Mesenchymal stem cell (in vitro differentiated cells and primary cell): ENCODE measurements around the gene RTN1.

Experiments used
- DNase-seq: peaks from one replicate; pipeline ENCODE4 v3.0.0-alpha.2; 2013
- H2AFZ ChIP-seq: one replicate; pipeline ENCODE4 v1.6.1; 2013; ENCODE audit warnings: low read depth, mild to moderate bottlenecking, control low read depth, inconsistent platforms, low read length, moderate library complexity
- H2AK5ac ChIP-seq: 2 replicates; pipeline ENCODE4 v1.6.1; 2013; ENCODE audit warnings: low read length, moderate library complexity, mild to moderate bottlenecking, inconsistent platforms; ENCODE audit not compliant: severe bottlenecking
- H2BK120ac ChIP-seq: one replicate; pipeline ENCODE4 v1.6.1; 2013; ENCODE audit warnings: low read depth, mild to moderate bottlenecking, inconsistent platforms, low read length, moderate library complexity
- H2BK12ac ChIP-seq, 2 experiments: one replicate each; pipeline ENCODE4 v1.6.1; 2013; ENCODE audit warnings: inconsistent platforms in 2 of 2, low read length in 2 of 2, mild to moderate bottlenecking in 2 of 2, moderate library complexity in 2 of 2, control low read depth in 1 of 2
- H2BK15ac ChIP-seq: one replicate; pipeline ENCODE4 v1.6.1; 2013; ENCODE audit warnings: mild to moderate bottlenecking, low read depth, inconsistent platforms; ENCODE audit not compliant: poor library complexity, severe bottlenecking
- H2BK5ac ChIP-seq: 2 replicates; pipeline ENCODE4 v1.6.1; 2013; ENCODE audit warnings: low read depth, mild to moderate bottlenecking, low read length, control low read depth, inconsistent platforms; ENCODE audit not compliant: poor library complexity, severe bottlenecking
- H3K14ac ChIP-seq, 2 experiments: one replicate each; pipeline ENCODE4 v1.6.1; 2013; ENCODE audit warnings: inconsistent platforms in 2 of 2, low read length in 2 of 2, control low read depth in 1 of 2, mild to moderate bottlenecking in 1 of 2, moderate library complexity in 1 of 2
- H3K18ac ChIP-seq, 2 experiments: one replicate each; pipeline ENCODE4 v1.6.1; 2013; ENCODE audit warnings: inconsistent platforms in 2 of 2, low read length in 2 of 2, control low read depth in 1 of 2, low read depth in 1 of 2, mild to moderate bottlenecking in 1 of 2
- H3K23ac ChIP-seq, 2 experiments: one replicate each; pipeline ENCODE4 v1.6.1; 2013; ENCODE audit warnings: inconsistent platforms in 2 of 2, low read length in 2 of 2, mild to moderate bottlenecking in 2 of 2, moderate library complexity in 2 of 2, control low read depth in 1 of 2
- H3K27ac ChIP-seq: 2 replicates; pipeline ENCODE4 v1.5.1; 2013; ENCODE audit warnings: mild to moderate bottlenecking, moderate library complexity, low read length, control low read depth, inconsistent platforms; ENCODE audit not compliant: poor library complexity, severe bottlenecking
- H3K27me3 ChIP-seq, 2 experiments: 2 replicates each; pipeline versions ENCODE4 v1.6.1 to v1.7.0; 2013; ENCODE audit warnings: low read length in 2 of 2, mild to moderate bottlenecking in 2 of 2, moderate library complexity in 2 of 2, control low read depth in 1 of 2, inconsistent platforms in 1 of 2; ENCODE audit not compliant: control insufficient read depth in 1 of 2, insufficient read depth in 1 of 2
- H3K36me3 ChIP-seq, 2 experiments: 2 replicates each; pipeline versions ENCODE4 v1.6.1 to v1.7.0; 2013; ENCODE audit warnings: low read length in 2 of 2, control low read depth in 1 of 2, inconsistent platforms in 1 of 2, low read depth in 1 of 2, mild to moderate bottlenecking in 1 of 2; ENCODE audit not compliant: insufficient read depth in 2 of 2, control insufficient read depth in 1 of 2
- H3K4ac ChIP-seq, 2 experiments: one replicate each; pipeline ENCODE4 v1.6.1; 2013; ENCODE audit warnings: inconsistent platforms in 2 of 2, low read length in 2 of 2, mild to moderate bottlenecking in 2 of 2, moderate library complexity in 2 of 2, control low read depth in 1 of 2, low read depth in 1 of 2
- H3K4me1 ChIP-seq: 2 replicates; pipeline ENCODE4 v1.6.1; 2013; ENCODE audit warnings: low read depth, low read length, control low read depth; ENCODE audit not compliant: control insufficient read depth, insufficient read depth
- H3K4me2 ChIP-seq: 2 replicates; pipeline ENCODE4 v1.6.1; 2013; ENCODE audit warnings: low read length, mild to moderate bottlenecking, inconsistent platforms; ENCODE audit not compliant: poor library complexity, severe bottlenecking
- H3K4me3 ChIP-seq, 2 experiments: 2 replicates each; pipeline versions ENCODE4 v1.5.1 to v1.7.0; 2013; ENCODE audit warnings: low read length in 2 of 2, mild to moderate bottlenecking in 2 of 2, control low read depth in 1 of 2, low read depth in 1 of 2; ENCODE audit not compliant: insufficient read depth in 1 of 2
- H3K79me1 ChIP-seq: replicated peaks from 2 replicates; pipeline ENCODE4 v1.6.1; 2013; ENCODE audit warnings: mild to moderate bottlenecking, control low read depth, low read length, inconsistent platforms; ENCODE audit not compliant: poor library complexity, severe bottlenecking
- H3K9ac ChIP-seq: 2 replicates; pipeline ENCODE4 v1.7.0; 2013; ENCODE audit warnings: mild to moderate bottlenecking, low read length, moderate library complexity
- H3K9me3 ChIP-seq: 2 replicates; pipeline ENCODE4 v1.7.0; 2013; ENCODE audit warnings: mild to moderate bottlenecking, low read length; ENCODE audit not compliant: control insufficient read depth
- H4K8ac ChIP-seq: one replicate; pipeline ENCODE4 v1.6.1; 2013; ENCODE audit warnings: inconsistent platforms, mild to moderate bottlenecking, low read length, moderate library complexity
- H4K91ac ChIP-seq: one replicate; pipeline ENCODE4 v1.6.1; 2013; ENCODE audit warnings: mild to moderate bottlenecking, low read length, inconsistent platforms
- WGBS: methylation state at CpG from one replicate; pipeline ENCODE4 v1.1.7; 2013; ENCODE audit warnings: mixed read lengths; 5-methylcytosine and 5-hydroxymethylcytosine counted together

Gene RTN1

DNA sequence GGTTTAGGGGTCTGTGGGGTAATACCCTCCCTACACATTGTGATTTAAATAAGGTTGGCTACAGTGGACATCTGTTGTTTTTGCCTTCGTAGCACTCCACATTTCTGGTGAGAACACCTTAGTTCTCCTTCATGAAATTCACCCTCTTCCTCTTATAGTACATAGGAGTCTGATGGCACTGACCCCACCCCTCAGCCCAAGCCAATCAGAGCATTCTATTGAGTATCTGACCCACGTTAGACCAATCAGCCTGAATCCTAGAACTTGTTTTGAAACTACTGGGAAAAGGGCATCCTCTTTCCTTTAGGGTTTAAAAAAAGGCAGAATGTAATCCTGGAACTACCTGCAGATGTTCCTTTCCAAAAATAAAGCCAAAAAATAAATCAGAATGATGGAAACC, 33.6 kb upstream of the RTN1 start:
- Histone ChIP-seq H2BK5ac (no peak overlapping the region), H3K36me3 (no peaks in the 10 kb centered on the region), H3K9me3 (peaks cover 5% of the 10 kb centered on the region), H3K79me1 (no peaks in the 10 kb centered on the region), H3K4me1 (no peaks in the 10 kb centered on the region), H3K4ac (no peak overlapping the region), H4K8ac (no peak overlapping the region), H3K18ac (no peak overlapping the region), H2BK15ac (no peak overlapping the region), H2BK12ac (no peak overlapping the region), H3K4me2 (no peak overlapping the region), H2AK5ac (no peak overlapping the region), H3K9ac (no peak overlapping the region), H3K23ac (no peak overlapping the region), H3K27me3 (peaks cover 0 to 4% of the 10 kb centered on the region in 2 experiments), H4K91ac (no peak overlapping the region), H3K14ac (no peak overlapping the region), H3K27ac (no peak overlapping the region), H2BK120ac (no peak overlapping the region), H3K4me3 (no peak overlapping the region), H2AFZ (no peak overlapping the region)
- WGBS, result 45% methylated on average over 2 of the region's 2 CpGs
- DNase-seq, result no peak

DNA sequence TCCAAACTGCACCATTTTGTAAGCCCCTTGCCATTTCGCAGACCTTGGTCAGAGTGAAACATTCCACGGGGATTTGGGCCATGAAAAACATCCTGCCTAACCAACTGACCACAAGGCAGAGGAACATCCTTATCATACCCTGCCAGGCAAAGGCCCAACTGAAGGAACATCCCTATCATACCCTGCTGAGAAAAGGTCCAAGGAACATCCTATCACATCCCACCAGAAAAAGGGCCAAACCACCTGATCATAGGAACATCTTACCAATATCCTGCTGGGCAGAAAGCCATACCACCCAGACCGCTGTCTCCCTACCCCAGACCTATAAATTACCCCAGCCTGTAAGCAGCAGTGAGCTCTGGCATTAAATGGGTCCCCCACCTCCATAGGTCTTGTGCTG, 30.0 kb upstream of the RTN1 start:
- Histone ChIP-seq H3K4me1 (no peaks in the 10 kb centered on the region), H3K9me3 (peaks cover 5% of the 10 kb centered on the region), H3K14ac (no peak overlapping the region), H4K91ac (no peak overlapping the region), H2BK12ac (no peak overlapping the region), H3K27me3 (peaks cover 2 to 22% of the 10 kb centered on the region in 2 experiments), H3K36me3 (no peaks in the 10 kb centered on the region), H3K9ac (no peak overlapping the region), H3K4me2 (no peak overlapping the region), H2BK120ac (no peak overlapping the region), H2AK5ac (no peak overlapping the region), H3K27ac (no peak overlapping the region), H4K8ac (no peak overlapping the region), H2BK5ac (no peak overlapping the region), H3K18ac (no peak overlapping the region), H3K4ac (no peak overlapping the region), H2AFZ (no peak overlapping the region), H3K4me3 (no peak overlapping the region), H3K23ac (no peak overlapping the region), H3K79me1 (no peaks in the 10 kb centered on the region), H2BK15ac (no peak overlapping the region)
- 67% methylated on average over 3 of the region's 3 CpGs for WGBS
- no peak for DNase-seq

DNA sequence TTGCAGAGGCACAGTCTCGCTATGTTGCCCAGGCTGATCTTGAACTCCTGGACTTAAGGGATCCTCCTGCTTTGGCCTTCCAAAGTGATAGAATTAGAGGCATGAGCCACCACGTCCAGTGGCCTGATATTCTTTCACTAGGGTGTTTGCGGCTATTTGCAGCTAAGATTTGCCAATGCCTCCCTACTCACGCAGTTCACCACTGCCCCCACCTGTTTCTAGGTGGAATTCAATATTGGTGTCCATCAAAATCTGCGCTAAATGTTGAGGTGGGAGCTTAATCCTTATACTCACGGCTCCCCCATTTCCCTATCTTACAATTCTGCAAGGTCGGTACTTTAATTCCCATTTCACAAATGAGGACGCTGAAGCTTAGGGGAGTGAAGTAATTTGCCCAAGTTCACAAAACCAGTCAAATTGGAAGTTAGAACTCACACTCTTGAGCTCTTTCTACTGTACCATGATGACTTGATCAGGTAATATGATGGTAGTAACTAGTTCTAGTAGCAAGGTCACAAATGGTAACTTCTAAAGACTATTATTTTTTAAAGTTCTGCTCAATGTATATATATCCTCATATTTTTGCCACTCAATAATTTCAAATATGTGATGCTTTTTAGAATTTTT, 27.3 kb upstream of the RTN1 start:
- WGBS, result 43% methylated on average over 6 of the region's 8 CpGs
- Histone ChIP-seq H2BK12ac (no peak overlapping the region), H3K36me3 (no peaks in the 10 kb centered on the region), H3K9ac (no peak overlapping the region), H2BK120ac (no peak overlapping the region), H3K27me3 (peaks cover 2 to 22% of the 10 kb centered on the region in 2 experiments), H2AK5ac (no peak overlapping the region), H4K91ac (no peak overlapping the region), H3K4ac (no peak overlapping the region), H3K9me3 (peaks cover 5% of the 10 kb centered on the region), H3K4me1 (no peaks in the 10 kb centered on the region), H3K23ac (no peak overlapping the region), H2BK5ac (no peak overlapping the region), H3K4me2 (no peak overlapping the region), H2BK15ac (no peak overlapping the region), H3K79me1 (no peaks in the 10 kb centered on the region), H3K4me3 (no peak overlapping the region), H3K18ac (no peak overlapping the region), H3K27ac (no peak overlapping the region), H3K14ac (no peak overlapping the region), H4K8ac (no peak overlapping the region), H2AFZ (no peak overlapping the region)
- no peak for DNase-seq

DNA sequence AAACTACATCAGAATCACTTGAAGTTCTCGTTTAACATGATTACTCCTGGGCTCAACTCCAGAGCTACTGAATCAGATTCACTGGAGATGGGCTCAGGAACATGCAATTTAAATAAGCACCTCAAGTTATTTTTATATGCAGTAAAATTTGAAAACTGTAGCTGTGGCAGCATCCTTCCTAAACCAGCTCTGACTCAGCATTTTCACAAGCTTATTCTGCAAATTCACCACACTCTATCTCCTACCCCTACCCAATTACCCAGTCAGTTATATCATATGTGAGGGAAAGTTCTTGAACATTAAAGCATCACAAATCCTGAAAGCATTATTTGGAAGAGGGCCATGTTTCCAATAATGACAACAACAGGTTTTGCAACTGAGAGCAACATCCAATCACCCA, 25.1 kb upstream of the RTN1 start:
- Histone ChIP-seq H2AK5ac (no peak overlapping the region), H3K4me2 (no peak overlapping the region), H3K18ac (no peak overlapping the region), H2BK120ac (no peak overlapping the region), H4K8ac (no peak overlapping the region), H2BK15ac (no peak overlapping the region), H3K23ac (no peak overlapping the region), H3K27me3 (peaks cover 2 to 20% of the 10 kb centered on the region in 2 experiments), H3K4me1 (no peaks in the 10 kb centered on the region), H3K9me3 (no peaks in the 10 kb centered on the region), H3K36me3 (no peaks in the 10 kb centered on the region), H2BK5ac (no peak overlapping the region), H4K91ac (no peak overlapping the region), H3K79me1 (no peaks in the 10 kb centered on the region), H3K14ac (no peak overlapping the region), H3K4me3 (no peak overlapping the region), H2BK12ac (no peak overlapping the region), H3K27ac (no peak overlapping the region), H3K9ac (no peak overlapping the region), H2AFZ (no peak overlapping the region), H3K4ac (no peak overlapping the region)
- 50% methylated on average over 1 of the region's 1 CpG for WGBS
- DNase-seq, result no peak
